Tibial artery (tissue), 4 donors: ENCODE results near the gene LYAR.

Source experiments
- DNase-seq, 2 donors: peaks; one replicate each; pipeline ENCODE4 v3.0.0-alpha.2; 2019
- H3K27ac ChIP-seq, 2 donors: fragments of 200-600 bp; sonication (generic) in 1 of 2; 1 replicate in 1 of 2; 2 replicates in 1 of 2; pipeline ENCODE4 v1.5.1; 2018 to 2019; ENCODE audit warnings: mild to moderate bottlenecking in 1 of 2
- H3K27me3 ChIP-seq, 2 donors: fragments of 200-600 bp; sonication (generic) in 1 of 2; one replicate each; pipeline versions ENCODE4 v1.5.1 to v1.6.0; 2016 to 2019
- H3K36me3 ChIP-seq, 3 donors: fragments of 200-600 bp; sonication (generic) in 2 of 3; one replicate each; pipeline ENCODE4 v1.5.1; 2016 to 2019; ENCODE audit warnings: mild to moderate bottlenecking in 2 of 3
- H3K4me1 ChIP-seq, 4 donors: fragments of 200-600 bp; sonication (generic) in 2 of 4; 1 replicate in 3 of 4; 2 replicates in 1 of 4; pipeline ENCODE4 v1.5.1; 2016 to 2019
- H3K4me3 ChIP-seq, 2 donors: fragments of 200-600 bp; sonication (generic) in 1 of 2; 1 replicate in 1 of 2; 2 replicates in 1 of 2; pipeline ENCODE4 v1.5.1; 2018 to 2019; ENCODE audit warnings: mild to moderate bottlenecking in 2 of 2
- H3K9me3 ChIP-seq, 3 donors: fragments of 200-600 bp; sonication (generic) in 1 of 3; one replicate each; pipeline ENCODE4 v1.5.1; 2016 to 2019
- intact Hi-C: fragments of 100-400 bp; cut with DNase I; formaldehyde crosslinking; loops from one replicate; pipeline ENCODE4 v1.15.0; 2023; ENCODE audit warnings: low total_unique reads
- TF ChIP-seq, protein P1 (sequence below), 2 experiments: fragments of 200-600 bp in 1 of 2; fragments of 450-650 bp in 1 of 2; IDR thresholded peaks; one replicate each; pipeline ENCODE4 v1.5.1; 2017 to 2019; ENCODE audit warnings: antibody characterized with exemption in 2 of 2, mild to moderate bottlenecking in 1 of 2, moderate library complexity in 1 of 2

Gene LYAR

DNA sequence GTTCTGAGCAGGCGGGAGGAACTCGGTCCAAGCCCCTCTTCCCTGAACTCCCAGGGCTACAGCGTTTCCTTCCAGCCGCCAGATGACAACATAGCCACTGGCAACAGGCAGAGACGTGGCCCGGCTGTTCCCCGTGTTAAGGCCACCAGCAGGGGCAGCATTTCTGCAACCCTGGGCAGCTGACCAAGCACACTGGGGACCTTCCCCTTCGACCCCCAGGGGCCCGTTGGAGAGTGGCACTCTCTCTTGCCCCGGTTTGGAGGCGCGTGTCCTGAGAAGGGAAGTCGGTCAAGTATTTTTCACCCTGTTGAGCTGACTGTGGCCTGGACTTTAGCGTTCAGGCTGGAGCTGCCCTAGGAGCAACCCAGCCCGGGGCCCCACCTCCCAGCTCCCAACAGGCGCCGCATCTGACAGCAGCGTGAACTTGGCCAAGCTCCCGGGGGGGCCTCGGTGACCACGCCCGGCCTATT is 37.7 kb upstream of the LYAR start:
- Histone ChIP-seq H3K4me1 (no peaks in the 10 kb centered on the region), H3K27me3 (no peaks in the 10 kb centered on the region), H3K4me3 (no peak overlapping the region), H3K27ac (no peak overlapping the region), H3K9me3 (peaks cover 0 to 5% (median 0%) of the 10 kb centered on the region in 3 donors), H3K36me3 (peaks cover 1 to 2% (median 2%) of the 10 kb centered on the region in 3 donors)
- DNase-seq = peak in 1 of 2 donors; percentile 50
- TF ChIP-seq, protein P1, sequence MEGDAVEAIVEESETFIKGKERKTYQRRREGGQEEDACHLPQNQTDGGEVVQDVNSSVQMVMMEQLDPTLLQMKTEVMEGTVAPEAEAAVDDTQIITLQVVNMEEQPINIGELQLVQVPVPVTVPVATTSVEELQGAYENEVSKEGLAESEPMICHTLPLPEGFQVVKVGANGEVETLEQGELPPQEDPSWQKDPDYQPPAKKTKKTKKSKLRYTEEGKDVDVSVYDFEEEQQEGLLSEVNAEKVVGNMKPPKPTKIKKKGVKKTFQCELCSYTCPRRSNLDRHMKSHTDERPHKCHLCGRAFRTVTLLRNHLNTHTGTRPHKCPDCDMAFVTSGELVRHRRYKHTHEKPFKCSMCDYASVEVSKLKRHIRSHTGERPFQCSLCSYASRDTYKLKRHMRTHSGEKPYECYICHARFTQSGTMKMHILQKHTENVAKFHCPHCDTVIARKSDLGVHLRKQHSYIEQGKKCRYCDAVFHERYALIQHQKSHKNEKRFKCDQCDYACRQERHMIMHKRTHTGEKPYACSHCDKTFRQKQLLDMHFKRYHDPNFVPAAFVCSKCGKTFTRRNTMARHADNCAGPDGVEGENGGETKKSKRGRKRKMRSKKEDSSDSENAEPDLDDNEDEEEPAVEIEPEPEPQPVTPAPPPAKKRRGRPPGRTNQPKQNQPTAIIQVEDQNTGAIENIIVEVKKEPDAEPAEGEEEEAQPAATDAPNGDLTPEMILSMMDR (IDR thresholded peaks at IDR 0.05) = no peak
- intact Hi-C loops = no loop called here

DNA sequence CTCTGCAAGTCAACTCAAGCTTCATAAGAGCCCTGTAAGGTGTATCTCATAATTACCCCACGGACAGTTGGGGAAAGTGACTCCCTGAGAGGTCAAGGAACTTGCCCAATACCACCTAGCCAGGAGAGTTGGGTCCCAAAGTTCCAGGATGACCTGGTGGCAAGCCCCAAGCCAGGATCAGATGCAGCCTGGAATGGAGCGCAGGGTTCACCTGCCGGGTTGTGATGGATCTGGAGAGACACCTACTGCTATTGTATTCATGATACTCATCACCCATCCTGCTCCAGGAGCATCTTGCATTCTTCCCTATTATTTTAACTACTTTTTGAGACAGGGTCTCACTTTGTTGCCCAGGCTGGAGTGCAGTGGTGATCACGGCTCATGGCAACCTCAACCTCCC is 36.2 kb upstream of the LYAR start:
- Histone ChIP-seq H3K4me1 (no peaks in the 10 kb centered on the region), H3K36me3 (peaks cover 16 to 17% (median 17%) of the 10 kb centered on the region in 3 donors), H3K27me3 (no peaks in the 10 kb centered on the region), H3K27ac (no peak overlapping the region), H3K4me3 (no peak overlapping the region), H3K9me3 (peaks cover 0 to 5% (median 0%) of the 10 kb centered on the region in 3 donors)
- TF ChIP-seq, protein P1 (IDR thresholded peaks at IDR 0.05) = no peak
- intact Hi-C loops = no loop called here
- DNase-seq = peak in 1 of 2 donors; percentile 28

DNA sequence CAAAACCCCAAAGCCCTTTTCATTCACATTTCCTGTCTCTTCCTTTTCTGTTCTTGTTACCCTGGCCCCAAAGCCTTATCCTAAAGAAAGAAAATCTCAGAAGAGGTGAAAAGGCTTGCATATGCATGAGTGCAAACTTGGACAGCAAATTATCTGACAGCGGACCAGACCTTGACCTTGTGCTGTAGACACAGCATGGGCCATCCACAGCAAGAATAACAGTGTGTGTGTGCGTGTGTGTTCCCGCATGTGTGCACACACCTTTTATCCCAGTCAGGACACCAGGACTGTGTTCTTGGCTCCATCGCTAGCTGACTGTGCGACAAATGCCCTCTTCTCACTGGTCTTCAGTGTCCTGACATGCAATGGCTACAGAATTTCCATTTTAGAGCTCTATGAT is 35.4 kb upstream of the LYAR start:
- intact Hi-C loops = no loop called here

DNA sequence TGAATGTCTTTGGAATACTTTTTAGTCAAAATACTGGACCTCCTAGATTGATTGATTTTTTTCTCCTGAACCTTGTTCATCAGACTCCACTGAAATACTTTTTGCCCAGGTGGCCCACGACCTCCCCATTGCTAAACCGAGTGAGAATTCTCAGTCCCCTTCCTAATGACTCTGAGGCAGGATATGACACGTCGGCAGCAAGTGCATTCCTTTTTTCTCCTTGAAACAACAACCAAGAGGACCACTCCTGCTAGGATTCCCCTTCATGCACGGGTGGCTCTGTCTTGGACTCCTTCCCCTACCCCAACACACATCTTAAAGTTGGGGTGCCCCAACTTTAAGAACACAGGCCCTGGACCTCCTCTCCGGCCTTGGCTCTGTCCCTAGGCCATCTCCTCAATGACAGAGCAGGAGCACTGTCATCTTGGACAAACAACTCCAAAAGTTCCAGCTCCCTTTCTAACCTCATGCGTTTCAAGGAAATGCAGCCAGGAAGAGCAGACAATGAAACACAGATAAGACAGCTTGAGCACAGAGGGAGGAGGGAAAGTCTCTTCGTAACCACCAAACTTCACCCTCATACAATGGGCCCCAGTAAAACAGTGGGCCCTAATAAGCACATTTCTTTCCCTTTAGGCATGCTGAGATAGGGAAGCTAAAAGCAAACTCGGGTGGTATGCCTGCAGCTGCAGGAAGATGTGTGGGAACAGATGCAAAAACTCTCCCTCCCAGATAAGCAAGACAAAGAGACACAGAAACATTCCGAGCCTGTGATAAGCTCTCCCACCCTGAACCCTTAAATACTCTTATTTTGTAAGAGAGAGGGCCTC is 34.0 kb upstream of the LYAR start:
- no peak overlapping the region for H3K4me3 ChIP-seq
- no peaks in the 10 kb centered on the region for H3K27me3 ChIP-seq
- H3K9me3 ChIP-seq = no peaks in the 10 kb centered on the region
- intact Hi-C loops = no loop called here
- no peaks in the 10 kb centered on the region for H3K4me1 ChIP-seq
- H3K27ac ChIP-seq = no peak overlapping the region
- TF ChIP-seq, protein P1 (IDR thresholded peaks at IDR 0.05) = no peak
- H3K36me3 ChIP-seq = peaks cover 34 to 39% (median 39%) of the 10 kb centered on the region in 3 donors
- DNase-seq = peak in 1 of 2 donors; percentile 21

More for the DNA sequence above, 35.4 kb upstream of the LYAR start:
- TF ChIP-seq, protein P1 (IDR thresholded peaks at IDR 0.05) = no peak
- Histone ChIP-seq H3K27me3 (no peaks in the 10 kb centered on the region), H3K36me3 (peaks cover 25% of the 10 kb centered on the region in 3 donors), H3K4me3 (no peak overlapping the region), H3K4me1 (no peaks in the 10 kb centered on the region), H3K9me3 (peaks cover 0 to 4% (median 0%) of the 10 kb centered on the region in 3 donors), H3K27ac (no peak overlapping the region)
- no peak for DNase-seq

DNA sequence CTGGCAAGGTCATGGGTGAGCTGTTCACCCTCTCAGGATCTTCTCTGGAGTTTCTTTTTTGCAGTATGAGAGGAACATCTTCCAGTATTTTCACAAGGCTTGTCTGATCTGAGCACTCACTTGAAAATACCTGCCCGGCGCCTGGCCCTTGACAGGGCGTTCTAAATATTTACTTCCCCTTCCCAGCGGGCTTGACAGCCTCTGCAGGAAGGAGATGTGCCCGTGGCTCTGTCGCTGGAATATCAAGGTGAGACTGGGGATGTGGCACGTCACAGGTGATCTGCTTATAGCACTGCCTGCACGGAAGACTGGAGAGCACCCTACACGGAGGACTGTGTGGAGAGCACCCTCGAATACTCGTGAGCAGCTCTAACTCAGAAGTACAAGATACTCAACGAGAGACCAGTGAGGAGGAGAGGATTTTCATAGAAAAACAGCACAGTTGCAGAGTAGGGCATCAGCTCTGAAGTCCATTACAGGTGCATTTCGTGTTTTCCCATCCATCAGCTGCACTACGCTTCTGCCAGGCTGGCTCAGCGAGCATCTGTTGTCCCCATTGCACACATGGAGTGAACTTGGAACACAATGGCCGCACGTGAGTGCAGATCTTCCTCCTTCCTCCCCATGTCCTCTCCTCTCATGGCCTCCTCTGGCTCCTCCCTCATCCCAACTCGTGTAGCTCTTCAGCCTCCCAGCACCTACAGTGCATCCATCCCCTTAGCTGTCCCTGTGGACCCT is 32.2 kb upstream of the LYAR start:
- Histone ChIP-seq H3K27me3 (no peaks in the 10 kb centered on the region), H3K4me1 (no peaks in the 10 kb centered on the region), H3K27ac (no peak overlapping the region), H3K4me3 (no peak overlapping the region), H3K36me3 (peaks cover 50 to 56% (median 52%) of the 10 kb centered on the region in 3 donors), H3K9me3 (no peaks in the 10 kb centered on the region)
- TF ChIP-seq, protein P1 (IDR thresholded peaks at IDR 0.05) = no peak
- peak in 1 of 2 donors; percentile 38 for DNase-seq
- intact Hi-C loops = no loop called here
